ENCODE measurements around the gene PARP15. TPM values are rescaled to one million over a fixed set of nuclear protein-coding genes. Genes with fewer than 3 reads are reported as not detected.
A peak's percentile ranks its signal among the peaks of the same experiment; 100 is the strongest.
"Not testable (repeated sequence)": the region's sequence is repeated elsewhere in the genome, so short reads cannot be mapped to it uniquely, and the experiment has no call there.

Gene PARP15
- total and polyA plus RNA-seq, 4 donors: 2.4 to 6.1 (median 4.4) TPM

DNA sequence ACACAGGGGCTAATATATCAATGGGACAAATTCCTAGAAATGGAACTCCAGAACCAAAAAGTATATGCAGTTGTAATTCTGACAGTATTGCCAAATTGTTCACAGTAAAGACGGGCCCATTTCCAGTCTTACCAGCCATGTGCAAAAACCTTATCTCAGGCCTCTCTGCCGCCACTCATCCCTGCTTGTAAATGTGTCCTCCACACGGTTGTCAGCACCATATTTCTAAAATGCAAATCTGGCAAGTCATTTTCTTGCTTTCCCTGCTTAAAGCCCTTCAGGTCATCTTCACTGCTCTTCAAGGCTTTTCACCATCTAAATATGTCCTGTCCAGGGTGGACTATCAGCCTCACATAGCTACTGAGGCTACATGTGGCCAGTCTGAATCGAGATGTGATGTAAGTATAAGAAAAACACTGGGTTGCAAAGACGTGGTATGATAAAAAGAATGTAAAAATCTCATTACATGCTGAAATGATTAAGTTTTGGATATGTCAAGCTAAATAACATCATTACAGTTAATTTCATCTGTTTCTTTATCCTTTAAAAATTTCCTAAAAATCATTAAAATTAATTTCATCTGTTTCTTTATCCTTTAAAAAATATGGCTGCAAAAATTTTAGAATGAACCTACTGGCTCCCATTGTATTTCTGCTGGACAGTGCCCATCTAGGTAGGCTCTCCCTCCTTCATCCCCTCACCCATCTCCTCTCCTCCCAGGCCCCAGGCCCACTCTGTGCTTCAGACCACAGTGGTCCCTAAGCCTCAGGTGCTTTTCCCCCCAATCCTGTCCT is 14.3 kb upstream of the PARP15 start:
- Histone ChIP-seq H3K36me3 (ENCODE audit: control insufficient read depth in 4 of 4, insufficient read depth in 4 of 4, low read length in 4 of 4) (peaks cover 6 to 24% (median 10%) of the 10 kb centered on the region in 4 donors), H3K9me3 (ENCODE audit: control insufficient read depth in 4 of 4, insufficient read depth in 3 of 4, low read length in 3 of 4) (no peaks in the 10 kb centered on the region), H3K27ac (ENCODE audit: low read depth in 1 of 2, low read length in 1 of 2) (peak overlapping the region; percentile 92 to 99), H3K4me1 (ENCODE audit: control insufficient read depth in 5 of 5, insufficient read depth in 5 of 5, low read length in 5 of 5) (peaks cover 0 to 15% (median 9%) of the 10 kb centered on the region in 5 donors), H3K4me3 (peak overlapping the region; percentile 94), H3K27me3 (ENCODE audit: control insufficient read depth in 3 of 3, insufficient read depth in 3 of 3, low read length in 2 of 3) (no peaks in the 10 kb centered on the region), H3K9ac (ENCODE audit: insufficient read depth in 1 of 2, low read length in 2 of 2) (peak overlapping the region in 1 of 2 donors; percentile 85)
- no peak for ATAC-seq (ENCODE audit: insufficient read depth, low FRiP score)
- TF ChIP-seq, protein P1, sequence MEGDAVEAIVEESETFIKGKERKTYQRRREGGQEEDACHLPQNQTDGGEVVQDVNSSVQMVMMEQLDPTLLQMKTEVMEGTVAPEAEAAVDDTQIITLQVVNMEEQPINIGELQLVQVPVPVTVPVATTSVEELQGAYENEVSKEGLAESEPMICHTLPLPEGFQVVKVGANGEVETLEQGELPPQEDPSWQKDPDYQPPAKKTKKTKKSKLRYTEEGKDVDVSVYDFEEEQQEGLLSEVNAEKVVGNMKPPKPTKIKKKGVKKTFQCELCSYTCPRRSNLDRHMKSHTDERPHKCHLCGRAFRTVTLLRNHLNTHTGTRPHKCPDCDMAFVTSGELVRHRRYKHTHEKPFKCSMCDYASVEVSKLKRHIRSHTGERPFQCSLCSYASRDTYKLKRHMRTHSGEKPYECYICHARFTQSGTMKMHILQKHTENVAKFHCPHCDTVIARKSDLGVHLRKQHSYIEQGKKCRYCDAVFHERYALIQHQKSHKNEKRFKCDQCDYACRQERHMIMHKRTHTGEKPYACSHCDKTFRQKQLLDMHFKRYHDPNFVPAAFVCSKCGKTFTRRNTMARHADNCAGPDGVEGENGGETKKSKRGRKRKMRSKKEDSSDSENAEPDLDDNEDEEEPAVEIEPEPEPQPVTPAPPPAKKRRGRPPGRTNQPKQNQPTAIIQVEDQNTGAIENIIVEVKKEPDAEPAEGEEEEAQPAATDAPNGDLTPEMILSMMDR (IDR thresholded peaks at IDR 0.05; ENCODE audit: control extremely low read depth, extremely low read depth): no peak
- 40 to 60% methylated on average over 5 of the region's 5 CpGs for WGBS, 2 donors
- DNase-seq: no peak

DNA sequence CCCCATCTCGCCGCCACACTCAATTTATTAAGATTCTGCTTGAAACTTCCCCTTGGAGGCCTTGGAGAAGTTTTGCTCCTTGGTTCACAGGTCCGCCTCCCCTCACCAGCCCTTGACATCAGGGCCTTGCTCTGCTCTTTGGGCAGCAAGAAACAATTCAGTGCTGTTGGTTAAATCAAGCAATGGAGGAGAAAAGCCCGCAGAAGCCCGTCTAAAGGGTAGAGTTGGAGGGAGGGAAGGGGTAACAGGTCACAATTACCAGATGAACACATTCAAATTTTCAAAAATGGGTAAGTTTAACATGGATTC is 13.8 kb upstream of the PARP15 start:
- ATAC-seq (ENCODE audit: insufficient read depth, low FRiP score) (no peak), DNase-seq (peak in 2 of 3 donors; percentile 29 to 34)
- H3K9ac ChIP-seq (ENCODE audit: insufficient read depth in 1 of 2, low read length in 2 of 2): peak overlapping the region; percentile 84 to 85
- WGBS, 2 donors: 6 to 9% methylated on average over 5 of the region's 5 CpGs
- H3K36me3 ChIP-seq (ENCODE audit: control insufficient read depth in 4 of 4, insufficient read depth in 4 of 4, low read length in 4 of 4): peaks cover 9 to 20% (median 10%) of the 10 kb centered on the region in 4 donors
- H3K4me3 ChIP-seq: peak overlapping the region; percentile 94
- H3K27me3 ChIP-seq (ENCODE audit: control insufficient read depth in 3 of 3, insufficient read depth in 3 of 3, low read length in 2 of 3): no peaks in the 10 kb centered on the region
- H3K9me3 ChIP-seq (ENCODE audit: control insufficient read depth in 4 of 4, insufficient read depth in 3 of 4, low read length in 3 of 4): no peaks in the 10 kb centered on the region
- H3K27ac ChIP-seq (ENCODE audit: low read depth in 1 of 2, low read length in 1 of 2): peak overlapping the region; percentile 92 to 99
- TF ChIP-seq, protein P1 (IDR thresholded peaks at IDR 0.05; ENCODE audit: control extremely low read depth, extremely low read depth): no peak
- H3K4me1 ChIP-seq (ENCODE audit: control insufficient read depth in 5 of 5, insufficient read depth in 5 of 5, low read length in 5 of 5): peaks cover 0 to 15% (median 9%) of the 10 kb centered on the region in 5 donors

DNA sequence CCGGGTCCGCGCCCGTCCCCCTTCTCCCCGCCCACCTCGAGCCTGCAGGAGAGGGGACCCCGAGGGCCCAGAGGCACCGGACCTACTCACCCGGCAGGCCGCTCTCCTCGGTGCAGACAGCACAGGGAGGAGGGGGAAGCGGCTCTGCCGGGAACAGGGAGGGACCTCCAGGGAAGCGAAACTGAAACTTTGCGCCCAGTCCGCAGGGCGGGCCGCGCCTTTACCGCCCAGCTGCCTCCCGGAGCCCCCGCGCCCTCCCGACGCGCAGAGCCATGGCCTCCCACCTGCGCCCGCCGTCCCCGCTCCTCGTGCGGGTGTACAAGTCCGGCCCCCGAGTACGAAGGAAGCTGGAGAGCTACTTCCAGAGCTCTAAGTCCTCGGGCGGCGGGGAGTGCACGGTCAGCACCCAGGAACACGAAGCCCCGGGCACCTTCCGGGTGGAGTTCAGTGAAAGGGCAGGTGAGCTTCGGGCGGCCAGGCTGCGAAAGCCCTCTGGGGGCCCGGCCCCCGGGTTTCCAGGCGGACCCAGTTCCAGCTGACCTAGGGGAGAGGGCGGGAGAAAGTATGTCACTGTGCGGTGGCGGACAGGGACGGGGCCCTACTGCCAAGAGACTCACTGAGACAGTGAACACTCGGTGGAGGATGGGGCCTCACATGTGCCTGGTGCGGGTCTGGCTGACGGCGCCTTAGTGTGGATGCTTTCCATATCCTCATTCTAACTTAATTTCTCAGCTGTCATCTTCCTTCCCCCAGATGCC is 13.1 kb upstream of the PARP15 start, which contains the start of the genes DTX3L and PARP9:
DTX3L (plus strand) TSS at position 184 of the 758 bp plus-strand sequence; CDS start at position 273, 89 bp downstream.
PARP9 (minus strand) TSS at position 146 of the 758 bp plus-strand sequence. CDS start 4,680 bp downstream, outside the sequence.
- Histone ChIP-seq H3K9me3 (ENCODE audit: control insufficient read depth in 4 of 4, insufficient read depth in 3 of 4, low read length in 3 of 4) (no peaks in the 10 kb centered on the region), H3K4me1 (ENCODE audit: control insufficient read depth in 5 of 5, insufficient read depth in 5 of 5, low read length in 5 of 5) (peaks cover 0 to 15% (median 9%) of the 10 kb centered on the region in 5 donors)
- WGBS, 2 donors: 0 to 1% methylated on average over 51 to 56 of the region's 56 CpGs

DNA sequence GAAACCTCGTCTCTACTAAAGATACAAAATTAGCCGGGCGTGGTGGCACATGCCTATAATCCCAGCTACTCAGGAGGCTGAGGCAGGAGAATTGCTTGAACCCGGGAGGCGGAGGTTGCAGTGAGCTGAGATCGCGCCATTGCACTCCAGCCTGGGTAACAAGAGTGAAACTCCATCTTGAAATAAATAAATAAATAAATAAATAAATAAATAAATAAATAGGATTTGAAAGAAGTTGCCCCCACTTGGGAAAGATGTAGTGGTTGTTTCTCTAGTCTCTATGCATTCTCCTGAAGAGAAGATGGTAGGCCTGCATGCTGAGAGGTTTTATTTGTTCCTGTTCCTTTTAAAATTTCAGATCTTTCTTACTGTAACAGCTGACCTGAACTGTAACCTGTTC is 9.3 kb upstream of the PARP15 start:
- H3K9ac ChIP-seq (ENCODE audit: insufficient read depth in 1 of 2, low read length in 2 of 2): not testable (repeated sequence)

More for the DNA sequence above, 13.1 kb upstream of the PARP15 start, which contains the start of the genes DTX3L and PARP9:
- H3K9ac ChIP-seq (ENCODE audit: insufficient read depth in 1 of 2, low read length in 2 of 2): peak within 1 kb of the TSS; percentile 84 to 85
- no peaks in the 10 kb centered on the region for H3K27me3 ChIP-seq (ENCODE audit: control insufficient read depth in 3 of 3, insufficient read depth in 3 of 3, low read length in 2 of 3)
- H3K36me3 ChIP-seq (ENCODE audit: control insufficient read depth in 4 of 4, insufficient read depth in 4 of 4, low read length in 4 of 4): peaks cover 6 to 16% (median 14%) of the 10 kb centered on the region in 4 donors
- TF ChIP-seq, protein P1 (IDR thresholded peaks at IDR 0.05; ENCODE audit: control extremely low read depth, extremely low read depth): no peak
- peak; percentile 88 to 92 (median 89) for DNase-seq
- ATAC-seq (ENCODE audit: insufficient read depth, low FRiP score): peak; percentile 98
- peak within 1 kb of the TSS; percentile 94 for H3K4me3 ChIP-seq
- peak within 1 kb of the TSS; percentile 92 to 99 for H3K27ac ChIP-seq (ENCODE audit: low read depth in 1 of 2, low read length in 1 of 2)

More for the DNA sequence above, 9.3 kb upstream of the PARP15 start:
- ATAC-seq (ENCODE audit: insufficient read depth, low FRiP score); H3K9me3 ChIP-seq (ENCODE audit: control insufficient read depth in 4 of 4, insufficient read depth in 3 of 4, low read length in 3 of 4); H3K27me3 ChIP-seq (ENCODE audit: control insufficient read depth in 3 of 3, insufficient read depth in 3 of 3, low read length in 2 of 3); DNase-seq; H3K27ac ChIP-seq (ENCODE audit: low read depth in 1 of 2, low read length in 1 of 2); H3K4me3 ChIP-seq: not testable (repeated sequence)
- Histone ChIP-seq H3K4me1 (ENCODE audit: control insufficient read depth in 5 of 5, insufficient read depth in 5 of 5, low read length in 5 of 5) (peaks cover 0 to 11% (median 8%) of the 10 kb centered on the region in 5 donors), H3K36me3 (ENCODE audit: control insufficient read depth in 4 of 4, insufficient read depth in 4 of 4, low read length in 4 of 4) (peaks cover 22 to 30% (median 26%) of the 10 kb centered on the region in 4 donors)
- WGBS, 2 donors: 89 to 93% methylated on average over 7 of the region's 7 CpGs

Data from lung (tissue), 12 donors.